Nephron (organoid): ENCODE data around the gene FBXO2.

Experiments
- H3K27ac Mint-ChIP-seq, 3 experiments: 2 replicates each; pipeline ENCODE4 v1.8.0; 2020; ENCODE audit warnings: mixed read lengths in 3 of 3, mild to moderate bottlenecking in 2 of 3, moderate library complexity in 1 of 3
- H3K27me3 Mint-ChIP-seq: 2 replicates; pipeline ENCODE4 v1.8.0; 2021; ENCODE audit warnings: low read depth, mild to moderate bottlenecking, moderate library complexity, mixed read lengths
- H3K36me3 Mint-ChIP-seq: 2 replicates; pipeline ENCODE4 v1.8.0; 2020; ENCODE audit warnings: low read depth, mixed read lengths
- H3K4me1 Mint-ChIP-seq: 2 replicates; pipeline ENCODE4 v1.8.0; 2020; ENCODE audit warnings: mixed read lengths
- H3K4me3 Mint-ChIP-seq, 3 experiments: 2 replicates each; pipeline ENCODE4 v1.8.0; 2020; ENCODE audit warnings: mild to moderate bottlenecking in 3 of 3, mixed read lengths in 3 of 3, moderate library complexity in 2 of 3
- H3K9me3 Mint-ChIP-seq: 2 replicates; pipeline ENCODE4 v1.8.0; 2020; ENCODE audit warnings: mixed read lengths
- TF ChIP-seq, protein P1 (sequence below), 3 experiments: fragments of 200-600 bp; sonication (generic); IDR thresholded peaks; one replicate each; pipeline ENCODE4 v1.5.0; 2021; ENCODE audit warnings: antibody characterized with exemption in 3 of 3; ENCODE audit not compliant: unreplicated experiment in 3 of 3

FBXO2 gene, protein sequence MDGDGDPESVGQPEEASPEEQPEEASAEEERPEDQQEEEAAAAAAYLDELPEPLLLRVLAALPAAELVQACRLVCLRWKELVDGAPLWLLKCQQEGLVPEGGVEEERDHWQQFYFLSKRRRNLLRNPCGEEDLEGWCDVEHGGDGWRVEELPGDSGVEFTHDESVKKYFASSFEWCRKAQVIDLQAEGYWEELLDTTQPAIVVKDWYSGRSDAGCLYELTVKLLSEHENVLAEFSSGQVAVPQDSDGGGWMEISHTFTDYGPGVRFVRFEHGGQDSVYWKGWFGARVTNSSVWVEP

DNA sequence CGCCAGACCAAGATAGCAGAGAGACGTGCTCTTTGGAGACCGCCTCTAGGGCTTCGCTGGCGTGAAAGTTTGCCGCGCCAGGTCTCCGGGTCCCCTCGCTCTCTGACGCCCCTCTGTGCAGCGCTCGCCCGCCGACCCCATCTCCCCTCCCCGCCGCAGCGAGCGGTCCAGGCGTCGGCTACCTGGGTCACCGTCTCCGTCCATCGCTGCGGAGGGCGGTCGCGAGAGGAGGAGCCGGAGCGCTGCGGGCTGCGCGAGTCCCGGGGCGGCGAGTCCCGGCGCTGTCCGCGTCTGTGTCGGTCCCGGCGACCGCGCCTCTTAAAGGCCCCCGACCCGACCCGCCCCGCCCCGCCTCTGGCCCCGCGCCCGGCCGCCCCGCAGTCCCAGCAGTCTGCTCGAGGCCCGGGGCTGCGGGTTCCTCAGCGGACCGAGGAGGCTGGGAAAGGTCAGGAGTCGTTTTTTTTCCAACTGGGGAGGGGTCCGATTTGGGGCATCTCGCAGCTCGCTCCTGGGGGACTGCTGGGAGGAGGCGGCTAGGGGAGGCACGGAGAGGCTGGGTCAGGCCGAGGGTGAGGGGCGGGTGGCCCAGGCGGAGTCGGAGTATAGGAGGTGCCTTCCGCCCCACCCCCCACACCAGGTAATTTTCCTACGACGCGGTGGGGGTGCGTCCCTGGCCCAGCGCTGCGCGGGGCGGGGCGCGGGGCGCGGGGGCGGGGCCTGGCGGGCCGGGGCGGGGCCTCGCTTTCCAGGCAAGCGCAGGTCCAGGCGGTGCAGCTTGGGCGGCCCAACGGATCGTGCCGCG lies at the start of gene FBXO2, which contains the start of gene FBXO44:
Gene FBXO2 (minus strand): TSS at position 293 of the 802 bp plus-strand sequence. CDS start 89 bp downstream, at position 204.
Gene FBXO44 (plus strand): TSS at position 741 of the 802 bp plus-strand sequence. CDS start 959 bp downstream, outside the sequence.
- H3K4me1 Mint-ChIP-seq, result peaks cover 9% of the 10 kb centered on the region

DNA sequence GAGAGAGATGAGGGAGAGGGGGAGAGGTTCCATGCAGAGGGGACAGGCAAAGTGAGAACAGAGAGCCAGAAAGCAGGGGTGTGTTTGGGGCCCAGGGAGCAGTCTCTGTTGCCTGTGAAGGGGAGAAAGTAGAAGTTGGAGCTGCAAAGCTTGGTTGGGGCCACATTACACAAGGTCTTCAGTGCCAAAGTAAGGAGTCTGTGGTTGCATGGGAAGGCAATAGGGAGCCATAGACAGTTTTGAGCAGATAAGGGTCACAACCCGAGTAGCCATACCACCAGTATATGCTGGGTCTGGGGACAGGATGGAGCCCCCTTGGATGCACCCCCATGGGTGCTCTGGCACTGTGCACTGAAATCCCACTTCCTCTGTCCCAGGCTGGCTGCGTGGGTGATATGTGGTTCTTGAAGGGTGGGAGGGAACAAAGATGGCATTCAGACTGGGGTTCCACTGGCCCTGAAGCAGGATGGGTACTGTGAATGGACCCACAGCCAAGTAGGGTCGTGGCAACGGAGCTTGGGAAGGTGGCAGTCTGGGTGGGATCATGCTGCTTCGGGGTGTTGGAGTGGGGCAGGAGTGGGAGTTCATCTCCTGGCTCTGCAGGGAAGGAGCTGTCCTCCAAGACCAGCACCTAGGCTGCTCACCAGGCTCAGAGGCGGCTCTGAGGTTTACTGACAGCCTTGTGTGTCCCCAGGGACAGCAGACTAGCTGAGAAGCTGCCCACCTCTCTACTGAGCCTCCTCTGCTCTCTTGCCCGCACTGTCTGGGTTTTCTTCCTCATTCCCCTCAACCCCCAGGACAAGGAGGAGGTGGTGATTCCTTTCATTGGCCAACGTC lies 49.3 kb upstream of the FBXO2 start:
- peaks cover 32% of the 10 kb centered on the region for H3K4me1 Mint-ChIP-seq
- peaks cover 38% of the 10 kb centered on the region for H3K27me3 Mint-ChIP-seq
- no peak overlapping the region for H3K27ac Mint-ChIP-seq
- no peak overlapping the region for H3K4me3 Mint-ChIP-seq
- no peaks in the 10 kb centered on the region for H3K36me3 Mint-ChIP-seq
- H3K9me3 Mint-ChIP-seq, result no peaks in the 10 kb centered on the region
- TF ChIP-seq, protein P1, sequence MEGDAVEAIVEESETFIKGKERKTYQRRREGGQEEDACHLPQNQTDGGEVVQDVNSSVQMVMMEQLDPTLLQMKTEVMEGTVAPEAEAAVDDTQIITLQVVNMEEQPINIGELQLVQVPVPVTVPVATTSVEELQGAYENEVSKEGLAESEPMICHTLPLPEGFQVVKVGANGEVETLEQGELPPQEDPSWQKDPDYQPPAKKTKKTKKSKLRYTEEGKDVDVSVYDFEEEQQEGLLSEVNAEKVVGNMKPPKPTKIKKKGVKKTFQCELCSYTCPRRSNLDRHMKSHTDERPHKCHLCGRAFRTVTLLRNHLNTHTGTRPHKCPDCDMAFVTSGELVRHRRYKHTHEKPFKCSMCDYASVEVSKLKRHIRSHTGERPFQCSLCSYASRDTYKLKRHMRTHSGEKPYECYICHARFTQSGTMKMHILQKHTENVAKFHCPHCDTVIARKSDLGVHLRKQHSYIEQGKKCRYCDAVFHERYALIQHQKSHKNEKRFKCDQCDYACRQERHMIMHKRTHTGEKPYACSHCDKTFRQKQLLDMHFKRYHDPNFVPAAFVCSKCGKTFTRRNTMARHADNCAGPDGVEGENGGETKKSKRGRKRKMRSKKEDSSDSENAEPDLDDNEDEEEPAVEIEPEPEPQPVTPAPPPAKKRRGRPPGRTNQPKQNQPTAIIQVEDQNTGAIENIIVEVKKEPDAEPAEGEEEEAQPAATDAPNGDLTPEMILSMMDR (IDR thresholded peaks at IDR 0.05; ENCODE audit: unreplicated experiment in 3 of 3), result no peak

More for the DNA sequence above, at the start of gene FBXO2, which contains the start of gene FBXO44:
- TF ChIP-seq, protein P1 (IDR thresholded peaks at IDR 0.05; ENCODE audit: unreplicated experiment in 3 of 3), result no peak
- Mint-ChIP-seq H3K27ac (no peak within 1 kb of the TSS), H3K4me3 (peak within 1 kb of the TSS; percentile 76 to 79 (median 79)), H3K27me3 (peaks cover 55% of the 10 kb centered on the region), H3K9me3 (no peaks in the 10 kb centered on the region), H3K36me3 (peaks cover 5% of the 10 kb centered on the region)

DNA sequence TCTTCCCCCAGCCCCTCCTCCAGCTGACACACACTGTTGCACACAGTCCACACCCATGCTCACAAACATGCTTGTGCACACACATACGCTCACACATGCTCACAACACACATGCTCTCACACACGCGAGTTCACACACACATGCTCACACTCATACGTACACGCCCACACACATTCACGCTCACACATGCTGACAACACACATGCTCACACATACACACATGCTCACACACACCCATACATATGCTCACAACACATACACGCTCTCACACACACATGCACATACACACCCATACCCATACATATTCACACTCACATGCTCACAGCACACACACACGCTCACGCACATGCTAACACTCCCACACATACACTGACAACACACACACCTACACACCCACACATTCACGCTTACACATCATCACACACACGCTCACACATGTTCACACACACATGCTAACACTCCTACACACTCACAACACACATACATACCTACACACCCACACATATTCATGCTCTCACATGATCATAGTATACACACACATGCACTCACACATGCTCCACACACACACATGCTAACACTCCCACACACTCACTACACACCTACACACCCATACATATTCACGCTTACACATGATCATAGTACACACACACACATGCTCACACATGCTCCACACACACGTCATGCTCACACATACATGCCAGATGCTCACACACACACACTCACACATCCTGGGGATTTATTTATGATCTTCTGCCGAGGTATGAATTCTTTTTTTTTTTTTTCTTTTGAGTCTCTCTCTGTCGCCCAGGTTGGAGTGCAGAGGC lies 48.0 kb upstream of the FBXO2 start:
- Mint-ChIP-seq H3K27ac (no peak overlapping the region), H3K9me3 (no peaks in the 10 kb centered on the region), H3K4me1 (peaks cover 31% of the 10 kb centered on the region), H3K4me3 (no peak overlapping the region), H3K27me3 (peaks cover 41% of the 10 kb centered on the region), H3K36me3 (no peaks in the 10 kb centered on the region)
- TF ChIP-seq, protein P1 (IDR thresholded peaks at IDR 0.05; ENCODE audit: unreplicated experiment in 3 of 3), result no peak

DNA sequence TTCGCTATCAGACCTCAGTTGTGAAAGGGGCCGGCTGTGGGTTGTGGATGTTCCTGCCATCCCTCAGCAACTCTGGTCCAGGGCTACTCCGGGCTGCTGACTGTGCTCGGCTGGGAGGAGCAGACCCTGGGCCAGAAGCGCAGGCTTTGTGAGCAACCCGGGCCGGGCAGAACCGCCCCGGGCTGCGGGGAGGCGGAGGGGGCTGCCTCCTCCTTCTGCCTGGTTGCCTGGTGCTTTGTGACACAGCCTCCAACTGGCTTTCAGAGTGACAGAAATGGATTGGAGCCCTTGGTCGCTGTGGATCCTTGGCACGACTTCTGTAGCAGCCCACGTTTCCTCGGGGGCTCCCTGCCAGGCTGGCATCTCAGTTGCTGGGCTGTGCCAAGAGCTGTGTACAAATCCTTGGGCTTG lies 47.3 kb upstream of the FBXO2 start:
- TF ChIP-seq, protein P1 (IDR thresholded peaks at IDR 0.05; ENCODE audit: unreplicated experiment in 3 of 3), result no peak
- H3K36me3 Mint-ChIP-seq, result no peaks in the 10 kb centered on the region
- H3K9me3 Mint-ChIP-seq, result no peaks in the 10 kb centered on the region
- H3K4me1 Mint-ChIP-seq, result peaks cover 31% of the 10 kb centered on the region
- H3K4me3 Mint-ChIP-seq, result peak overlapping the region in 1 of 3 experiments; percentile 45
- H3K27ac Mint-ChIP-seq, result peak overlapping the region; percentile 47 to 68 (median 65)
- H3K27me3 Mint-ChIP-seq, result peaks cover 38% of the 10 kb centered on the region
